Upper lobe of left lung (tissue), 6 donors: ENCODE measurements around the gene KIF22. TPM values are rescaled to one million over a fixed set of nuclear protein-coding genes. Genes with fewer than 3 reads are reported as not detected.
"Not testable (repeated sequence)": the region's sequence is repeated elsewhere in the genome, so short reads cannot be mapped to it uniquely, and the experiment has no call there.

Experiments used
- ATAC-seq, 2 donors: fragments of 200-7000 bp; cut with Tn5 transposase; one replicate each; pipeline ENCODE4 v1.9.1; 2022; ENCODE audit warnings: mild to moderate bottlenecking in 2 of 2, moderate library complexity in 2 of 2; ENCODE audit not compliant: low FRiP score in 2 of 2
- DNase-seq, 2 donors: peaks; one replicate each; pipeline ENCODE4 v3.0.0-alpha.2; 2019 to 2020
- H3K27ac ChIP-seq, 4 donors: fragments of 200-600 bp; sonication (generic); one replicate each; pipeline ENCODE4 v1.5.1; 2016 to 2019
- H3K27me3 ChIP-seq, 4 donors: fragments of 200-600 bp; sonication (generic); one replicate each; pipeline ENCODE4 v1.5.1; 2017 to 2019
- H3K36me3 ChIP-seq, 4 donors: fragments of 200-600 bp; sonication (generic); one replicate each; pipeline ENCODE4 v1.5.1; 2016 to 2019
- H3K4me1 ChIP-seq, 4 donors: fragments of 200-600 bp; sonication (generic); one replicate each; pipeline ENCODE4 v1.5.1; 2018 to 2019
- H3K4me3 ChIP-seq, 4 donors: fragments of 200-600 bp; sonication (generic); one replicate each; pipeline ENCODE4 v1.5.1; 2017 to 2019; ENCODE audit warnings: mild to moderate bottlenecking in 2 of 4, moderate library complexity in 1 of 4
- H3K9me3 ChIP-seq, 4 donors: fragments of 200-600 bp; sonication (generic); one replicate each; pipeline ENCODE4 v1.5.1; 2018 to 2019
- EP300 ChIP-seq, 4 donors: sonication (generic); formaldehyde crosslinking; IDR thresholded peaks; one replicate each; pipeline ENCODE4 v1.5.1; 2017; ENCODE audit warnings: antibody characterized with exemption in 4 of 4, control low read depth in 2 of 4
- POLR2A ChIP-seq, 4 donors: fragments of 450-650 bp; IDR thresholded peaks; one replicate each; pipeline ENCODE4 v1.5.1; 2016 to 2017; ENCODE audit warnings: antibody characterized with exemption in 4 of 4, mild to moderate bottlenecking in 2 of 4
- POLR2AphosphoS5 ChIP-seq, 2 donors: sonication (generic); formaldehyde crosslinking; IDR thresholded peaks; one replicate each; pipeline ENCODE4 v1.5.1; 2017; ENCODE audit warnings: antibody characterized with exemption in 2 of 2
- WGBS, 2 donors: methylation state at CpG; one replicate each; pipeline ENCODE4 v1.1.5; 2017 to 2018; 5-methylcytosine and 5-hydroxymethylcytosine counted together
- total RNA-seq, 6 donors: library from RNA; depleted of rRNA in 4 of 6; stranded (reverse); fragments of >200 nt in 4 of 6; gene quantifications; one replicate each; pipeline versions ENCODE4 v1.1.0 to v1.2.1, GENCODE V29; 2016 to 2021
- TF ChIP-seq, protein P1 (sequence below), 6 experiments: fragments of 450-650 bp in 4 of 6; fragments of 200-600 bp in 2 of 6; sonication (generic) in 2 of 6; IDR thresholded peaks; one replicate each; pipeline ENCODE4 v1.5.1; 2016 to 2019; ENCODE audit warnings: antibody characterized with exemption in 6 of 6
- donor health status: DM: no; HTN: no; CAD: no; lungs with moderate emphysema.
- donor health status: DM: no; HTN: yes; CAD: no; lungs with severe emphysema.

KIF22 gene
- total RNA-seq, 6 donors from 2014 or later = 9.1 to 43.5 (median 26.6) TPM

GRCh38 chr16:29767062-29767461 is 23.5 kb upstream of the KIF22 start:
- TF ChIP-seq EP300 (IDR thresholded peaks at IDR 0.05) = no peak
- no peak for TF ChIP-seq POLR2A (IDR thresholded peaks at IDR 0.05)
- TF ChIP-seq POLR2AphosphoS5 (IDR thresholded peaks at IDR 0.05) = no peak
- TF ChIP-seq, protein P1, sequence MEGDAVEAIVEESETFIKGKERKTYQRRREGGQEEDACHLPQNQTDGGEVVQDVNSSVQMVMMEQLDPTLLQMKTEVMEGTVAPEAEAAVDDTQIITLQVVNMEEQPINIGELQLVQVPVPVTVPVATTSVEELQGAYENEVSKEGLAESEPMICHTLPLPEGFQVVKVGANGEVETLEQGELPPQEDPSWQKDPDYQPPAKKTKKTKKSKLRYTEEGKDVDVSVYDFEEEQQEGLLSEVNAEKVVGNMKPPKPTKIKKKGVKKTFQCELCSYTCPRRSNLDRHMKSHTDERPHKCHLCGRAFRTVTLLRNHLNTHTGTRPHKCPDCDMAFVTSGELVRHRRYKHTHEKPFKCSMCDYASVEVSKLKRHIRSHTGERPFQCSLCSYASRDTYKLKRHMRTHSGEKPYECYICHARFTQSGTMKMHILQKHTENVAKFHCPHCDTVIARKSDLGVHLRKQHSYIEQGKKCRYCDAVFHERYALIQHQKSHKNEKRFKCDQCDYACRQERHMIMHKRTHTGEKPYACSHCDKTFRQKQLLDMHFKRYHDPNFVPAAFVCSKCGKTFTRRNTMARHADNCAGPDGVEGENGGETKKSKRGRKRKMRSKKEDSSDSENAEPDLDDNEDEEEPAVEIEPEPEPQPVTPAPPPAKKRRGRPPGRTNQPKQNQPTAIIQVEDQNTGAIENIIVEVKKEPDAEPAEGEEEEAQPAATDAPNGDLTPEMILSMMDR (IDR thresholded peaks at IDR 0.05) = no peak
- no peaks in the 10 kb centered on the region for H3K9me3 ChIP-seq
- 91 to 92% methylated on average over 3 of the region's 3 CpGs for WGBS, 2 donors
- no peak overlapping the region for H3K27ac ChIP-seq
- no peaks in the 10 kb centered on the region for H3K36me3 ChIP-seq
- H3K27me3 ChIP-seq = no peaks in the 10 kb centered on the region
- DNase-seq = no peak
- H3K4me1 ChIP-seq = peaks cover 0 to 4% (median 0%) of the 10 kb centered on the region in 4 donors
- no peak overlapping the region for H3K4me3 ChIP-seq
- no peak for ATAC-seq

- no peak for ATAC-seq
- TF ChIP-seq POLR2AphosphoS5 (IDR thresholded peaks at IDR 0.05) (no peak), EP300 (IDR thresholded peaks at IDR 0.05) (no peak), POLR2A (IDR thresholded peaks at IDR 0.05) (no peak)
- TF ChIP-seq, protein P1 (IDR thresholded peaks at IDR 0.05) = no peak
- Histone ChIP-seq H3K4me1 (peaks cover 0 to 4% (median 0%) of the 10 kb centered on the region in 4 donors), H3K9me3 (no peaks in the 10 kb centered on the region), H3K36me3 (no peaks in the 10 kb centered on the region), H3K4me3 (no peak overlapping the region), H3K27me3 (no peaks in the 10 kb centered on the region), H3K27ac (no peak overlapping the region)
- no peak for DNase-seq
- WGBS, 2 donors = 86 to 93% methylated on average over 2 of the region's 2 CpGs
These were observed 21.0 kb upstream of the KIF22 start for GRCh38 chr16:29769507-29769906.

GRCh38 chr16:29770250-29770929 is 20.2 kb upstream of the KIF22 start:
- ATAC-seq (no peak), DNase-seq (no peak)
- Histone ChIP-seq H3K27ac (no peak overlapping the region), H3K27me3 (no peaks in the 10 kb centered on the region), H3K36me3 (no peaks in the 10 kb centered on the region), H3K4me3 (no peak overlapping the region), H3K4me1 (no peaks in the 10 kb centered on the region), H3K9me3 (no peaks in the 10 kb centered on the region)
- TF ChIP-seq EP300 (IDR thresholded peaks at IDR 0.05) = no peak
- TF ChIP-seq, protein P1 (IDR thresholded peaks at IDR 0.05) = no peak
- no peak for TF ChIP-seq POLR2AphosphoS5 (IDR thresholded peaks at IDR 0.05)
- no peak for TF ChIP-seq POLR2A (IDR thresholded peaks at IDR 0.05)
- WGBS, 2 donors = 75 to 76% methylated on average over 7 of the region's 7 CpGs

DNA sequence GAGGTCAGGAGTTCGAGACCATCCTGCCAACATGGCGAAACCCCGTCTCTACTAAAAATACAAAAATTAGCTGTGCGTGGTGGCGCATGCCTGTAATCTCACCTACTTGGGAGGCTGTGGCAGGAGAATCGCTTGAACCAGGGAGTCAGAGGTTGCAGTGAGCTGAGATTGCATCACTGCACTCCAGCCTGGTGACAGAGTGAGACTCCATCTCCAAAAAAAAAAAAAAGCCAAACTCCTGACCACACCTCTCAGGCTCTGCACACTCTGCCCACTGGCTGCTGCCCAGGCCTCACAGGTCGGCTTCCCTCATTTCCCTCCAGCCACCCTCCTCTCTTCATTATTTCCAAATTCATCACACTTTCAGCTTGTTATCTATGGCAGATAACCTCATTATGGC is 18.2 kb upstream of the KIF22 start:
- H3K4me1 ChIP-seq, H3K9me3 ChIP-seq, H3K27me3 ChIP-seq, H3K27ac ChIP-seq, ATAC-seq, H3K4me3 ChIP-seq, H3K36me3 ChIP-seq: not testable (repeated sequence)
- WGBS, 2 donors = 78 to 86% methylated on average over 7 of the region's 7 CpGs
- peak in 1 of 2 donors; percentile 34 for DNase-seq

- no peak for TF ChIP-seq POLR2A (IDR thresholded peaks at IDR 0.05)
- TF ChIP-seq, protein P1 (IDR thresholded peaks at IDR 0.05) = no peak
- Histone ChIP-seq H3K9me3 (no peaks in the 10 kb centered on the region), H3K4me1 (no peaks in the 10 kb centered on the region), H3K4me3 (no peak overlapping the region), H3K36me3 (no peaks in the 10 kb centered on the region), H3K27me3 (no peaks in the 10 kb centered on the region), H3K27ac (no peak overlapping the region)
- ATAC-seq (no peak), DNase-seq (no peak)
- WGBS, 2 donors = 89 to 95% methylated on average over 5 of the region's 5 CpGs
These were observed 15.8 kb upstream of the KIF22 start for GRCh38 chr16:29774730-29775129.
